Measurements from ENCODE around the gene STXBP6.

- TF ChIP-seq CTCF (conservative IDR thresholded peaks at IDR 0.05), result no peak
- TF ChIP-seq EZH2 (IDR thresholded peaks at IDR 0.05; ENCODE audit: low read depth), result no peak
These were observed 42.4 kb upstream of the STXBP6 start for GRCh38 chr14:25092258-25092740.

Data from PC-9 (cell line).